SK-MEL-5 (cell line): Measurements from ENCODE around the gene ZBTB32. TPM values are rescaled to one million over a fixed set of nuclear protein-coding genes. Genes with fewer than 3 reads are reported as not detected.
"Not testable (repeated sequence)": the region's sequence is repeated elsewhere in the genome, so short reads cannot be mapped to it uniquely, and the experiment has no call there.

Experiments used
- DNase-seq: peaks from one replicate; pipeline ENCODE4 v3.0.0-alpha.2; 2016; ENCODE audit warnings: low read depth, low spot score
- in situ Hi-C: cut with HindIII; loops from 2 replicates; pipeline ENCODE4 v1.10.0; 2016; ENCODE audit warnings: low sequenced_read_pairs, high pct_unique_total_duplicates, low pct_unique_long_range_greater_than_20kb
- polyA plus RNA-seq, 2 experiments: library from polyadenylated mRNA; depleted of rRNA; stranded (reverse); fragments of >200 nt; gene quantifications; 2 replicates each; pipeline ENCODE4 v1.2.3, GENCODE V29; 2015
- total RNA-seq: library from RNA; depleted of rRNA; stranded (reverse); fragments of >200 nt; shearing (Covaris generic); gene quantifications from 2 replicates; pipeline ENCODE4 v1.2.3, GENCODE V29; 2014; rRNA removed

The ZBTB32 gene, protein sequence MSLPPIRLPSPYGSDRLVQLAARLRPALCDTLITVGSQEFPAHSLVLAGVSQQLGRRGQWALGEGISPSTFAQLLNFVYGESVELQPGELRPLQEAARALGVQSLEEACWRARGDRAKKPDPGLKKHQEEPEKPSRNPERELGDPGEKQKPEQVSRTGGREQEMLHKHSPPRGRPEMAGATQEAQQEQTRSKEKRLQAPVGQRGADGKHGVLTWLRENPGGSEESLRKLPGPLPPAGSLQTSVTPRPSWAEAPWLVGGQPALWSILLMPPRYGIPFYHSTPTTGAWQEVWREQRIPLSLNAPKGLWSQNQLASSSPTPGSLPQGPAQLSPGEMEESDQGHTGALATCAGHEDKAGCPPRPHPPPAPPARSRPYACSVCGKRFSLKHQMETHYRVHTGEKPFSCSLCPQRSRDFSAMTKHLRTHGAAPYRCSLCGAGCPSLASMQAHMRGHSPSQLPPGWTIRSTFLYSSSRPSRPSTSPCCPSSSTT
- not detected in 2 replicates for total RNA-seq
- not detected in 2 replicates for polyA plus RNA-seq (2015; cell fraction: cytosol; rRNA removed)
- polyA plus RNA-seq (2015; cell fraction: nucleus; rRNA removed) = not detected in 2 replicates

- no peak for DNase-seq
Measured at GRCh38 chr19:35704218-35704617, at the start of gene ZBTB32. Gene ZBTB32, plus strand, starts transcription at chr19:35704558. Its CDS starts 10,069 bp downstream, at chr19:35714627.

DNA sequence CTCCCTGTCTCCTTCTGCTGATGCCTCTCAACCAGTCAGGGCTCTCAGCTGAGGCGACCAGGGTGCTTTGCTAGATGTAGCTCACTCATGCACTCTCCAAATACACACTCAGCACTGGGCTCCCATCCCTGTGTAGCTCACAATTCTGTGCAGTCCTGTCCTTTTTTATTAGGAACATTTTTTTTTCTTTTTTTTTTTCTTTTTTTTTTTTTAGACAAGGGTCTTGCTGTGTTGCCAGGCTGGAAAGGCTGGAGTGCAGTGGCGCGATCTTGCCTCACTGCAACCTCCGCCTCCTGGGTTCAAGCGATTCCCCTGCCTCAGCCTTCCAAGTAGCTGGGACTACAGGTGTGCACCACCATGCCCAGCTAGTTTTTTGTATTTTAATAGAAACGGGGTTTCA is 49.5 kb upstream of the ZBTB32 start:
- DNase-seq, in situ Hi-C loops: not testable (repeated sequence)

More at GRCh38 chr19:35704218-35704617, at the start of gene ZBTB32:
- in situ Hi-C loops = no loop called here

DNA sequence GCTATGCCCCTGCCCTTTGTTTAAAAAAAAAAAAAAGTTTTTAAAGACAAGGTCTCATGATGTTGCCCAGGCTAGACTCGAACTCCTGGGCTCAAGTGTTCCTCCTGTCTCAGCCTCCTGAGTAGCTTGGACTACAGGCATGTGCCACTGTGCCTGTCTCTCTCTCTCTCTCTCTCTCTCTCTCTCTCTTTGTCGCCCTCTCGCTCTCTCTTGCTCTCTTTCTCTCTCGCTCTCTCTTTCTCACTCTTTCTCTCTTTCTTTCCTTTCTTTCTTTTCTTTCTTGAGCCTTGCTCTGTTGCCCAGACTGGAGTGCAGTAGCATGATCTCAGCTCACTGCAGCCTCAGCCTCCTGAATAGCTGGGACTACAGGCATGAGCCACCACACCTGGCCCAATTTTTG is 48.8 kb upstream of the ZBTB32 start:
- no peak for DNase-seq
- in situ Hi-C loops = no loop called here

- in situ Hi-C loops = no loop called here
- DNase-seq = no peak
Measured at GRCh38 chr19:35656700-35657099, 47.7 kb upstream of the ZBTB32 start.

DNA sequence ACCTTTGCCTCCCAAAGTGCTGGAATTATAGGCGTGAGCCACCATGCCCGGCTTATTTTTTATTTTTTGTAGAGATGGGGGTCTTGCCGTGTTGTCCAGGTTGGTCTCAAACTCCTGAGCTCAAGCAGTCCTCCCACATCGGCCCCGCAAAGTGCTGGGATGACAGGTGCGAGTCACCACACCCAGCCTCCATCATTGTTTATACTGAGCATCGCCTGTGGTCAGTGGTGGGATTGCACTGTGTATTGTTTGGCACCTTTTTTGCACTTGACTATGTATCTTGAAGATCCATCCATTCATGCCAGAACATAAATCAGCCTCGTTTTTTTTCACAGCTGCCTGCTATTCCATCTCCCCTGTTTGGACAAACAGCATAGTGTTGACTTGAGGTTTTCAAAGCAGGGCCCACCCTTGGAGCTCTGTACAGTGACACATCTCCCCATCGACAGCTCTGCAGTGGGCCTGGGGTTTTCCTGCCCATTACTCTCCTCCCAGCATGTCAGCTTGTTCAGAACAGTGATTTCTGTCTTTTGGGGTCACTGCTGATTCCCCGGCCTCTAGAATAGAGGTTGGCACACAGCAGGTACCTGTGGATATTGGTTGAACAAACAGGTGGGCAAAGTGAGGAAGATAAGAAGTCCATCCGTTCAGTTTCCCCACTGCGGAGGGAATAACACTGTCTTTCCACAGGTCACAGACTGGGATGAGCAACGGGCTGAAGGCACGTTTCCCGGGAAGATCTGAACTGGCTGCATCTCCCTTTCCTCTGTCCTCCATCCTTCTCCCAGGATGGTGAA is 46.3 kb upstream of the ZBTB32 start:
- in situ Hi-C loops = no loop called here
- no peak for DNase-seq

- no peak for DNase-seq
- in situ Hi-C loops = no loop called here
Measured at GRCh38 chr19:35661995-35662340, 42.4 kb upstream of the ZBTB32 start.

- no peak for DNase-seq
- in situ Hi-C loops = no loop called here
Measured at GRCh38 chr19:35663981-35664380, 40.4 kb upstream of the ZBTB32 start.

- in situ Hi-C loops = no loop called here
- DNase-seq = no peak
Measured at GRCh38 chr19:35665157-35665556, 39.2 kb upstream of the ZBTB32 start.

DNA sequence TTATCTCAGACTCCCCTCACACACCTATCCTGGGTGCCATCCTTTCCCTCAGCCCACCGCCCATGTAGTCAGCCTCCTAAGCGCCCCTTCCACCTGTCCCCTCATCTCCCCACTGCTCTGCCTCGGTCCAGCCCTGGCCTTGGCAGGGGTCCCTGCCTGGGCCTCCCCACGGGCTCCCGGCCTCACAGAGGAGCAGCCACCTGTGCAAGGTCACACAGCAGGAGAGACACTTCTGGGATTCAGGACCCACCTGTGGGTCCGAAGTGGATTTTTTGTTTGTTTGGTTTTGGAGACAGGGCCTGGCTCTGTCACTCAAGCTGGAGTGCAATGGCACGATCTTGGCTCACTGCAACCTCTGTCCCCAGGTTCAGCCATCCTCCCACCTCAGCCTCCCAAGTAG is 38.8 kb upstream of the ZBTB32 start:
- in situ Hi-C loops = no loop called here
- DNase-seq = no peak

DNA sequence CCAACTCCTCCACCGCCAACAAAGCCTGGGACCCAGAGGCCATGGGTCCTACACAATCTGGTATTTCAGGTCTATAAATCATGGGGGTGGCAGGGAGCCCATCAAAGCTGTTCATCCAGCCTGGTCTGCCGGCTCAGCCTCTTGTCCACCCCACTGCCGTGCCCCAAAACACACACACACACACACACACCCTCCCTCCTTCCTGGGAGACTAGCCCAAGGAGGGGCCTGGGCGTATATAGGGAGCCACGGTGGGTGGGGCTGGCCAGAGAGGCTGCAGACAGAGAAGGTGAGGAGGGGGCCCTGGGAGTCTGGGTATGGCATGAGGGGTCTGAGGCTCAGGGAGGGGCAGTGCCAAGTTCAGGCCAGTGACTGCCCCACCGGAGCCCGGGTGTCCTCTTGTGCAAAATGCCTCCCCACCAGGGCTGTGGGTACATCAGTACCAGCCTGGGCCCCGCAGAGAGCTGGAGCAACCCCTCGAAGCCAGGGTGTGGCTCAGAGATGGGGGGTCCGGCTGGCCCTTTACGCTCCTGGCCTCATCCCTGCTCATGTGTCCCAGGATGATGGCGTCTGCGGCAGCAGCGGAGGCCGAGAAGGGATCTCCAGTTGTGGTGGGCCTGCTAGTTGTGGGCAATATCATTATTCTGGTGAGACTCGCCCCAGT is 38.0 kb upstream of the ZBTB32 start, which contains the start of gene UPK1A:
TSS of gene UPK1A (plus strand) at position 267 of the 663 bp plus-strand sequence. CDS start at position 563, 296 bp downstream.
- in situ Hi-C loops = no loop called here
- DNase-seq = no peak

DNA sequence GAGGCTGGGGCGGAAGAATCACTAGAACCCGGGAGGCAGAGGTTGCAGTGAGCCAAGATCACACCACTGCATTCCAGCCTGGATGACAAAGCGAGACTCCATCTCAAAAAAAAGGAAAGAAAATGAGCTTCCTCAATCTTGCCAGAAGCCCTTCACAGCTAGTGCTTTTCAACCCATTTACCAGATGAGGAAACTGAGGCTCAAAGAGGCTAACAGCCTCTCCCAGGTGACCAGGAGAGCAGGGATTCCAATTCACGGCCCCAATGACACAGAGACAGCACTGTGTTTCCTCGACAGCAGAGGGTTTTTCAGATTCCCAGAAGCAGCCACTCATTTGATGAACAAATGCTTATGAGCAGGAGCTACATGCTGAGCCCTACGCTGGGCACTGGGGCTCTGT is 34.8 kb upstream of the ZBTB32 start:
- in situ Hi-C loops = no loop called here

GRCh38 chr19:35669974-35670373 is 34.4 kb upstream of the ZBTB32 start:
- no peak for DNase-seq
- in situ Hi-C loops = no loop called here

More for the DNA sequence above, 34.8 kb upstream of the ZBTB32 start:
- DNase-seq = no peak

- no peak for DNase-seq
- in situ Hi-C loops = no loop called here
Measured at GRCh38 chr19:35670686-35671085, 33.7 kb upstream of the ZBTB32 start.

GRCh38 chr19:35671818-35672217 is 32.5 kb upstream of the ZBTB32 start:
- in situ Hi-C loops = no loop called here
- DNase-seq = no peak

DNA sequence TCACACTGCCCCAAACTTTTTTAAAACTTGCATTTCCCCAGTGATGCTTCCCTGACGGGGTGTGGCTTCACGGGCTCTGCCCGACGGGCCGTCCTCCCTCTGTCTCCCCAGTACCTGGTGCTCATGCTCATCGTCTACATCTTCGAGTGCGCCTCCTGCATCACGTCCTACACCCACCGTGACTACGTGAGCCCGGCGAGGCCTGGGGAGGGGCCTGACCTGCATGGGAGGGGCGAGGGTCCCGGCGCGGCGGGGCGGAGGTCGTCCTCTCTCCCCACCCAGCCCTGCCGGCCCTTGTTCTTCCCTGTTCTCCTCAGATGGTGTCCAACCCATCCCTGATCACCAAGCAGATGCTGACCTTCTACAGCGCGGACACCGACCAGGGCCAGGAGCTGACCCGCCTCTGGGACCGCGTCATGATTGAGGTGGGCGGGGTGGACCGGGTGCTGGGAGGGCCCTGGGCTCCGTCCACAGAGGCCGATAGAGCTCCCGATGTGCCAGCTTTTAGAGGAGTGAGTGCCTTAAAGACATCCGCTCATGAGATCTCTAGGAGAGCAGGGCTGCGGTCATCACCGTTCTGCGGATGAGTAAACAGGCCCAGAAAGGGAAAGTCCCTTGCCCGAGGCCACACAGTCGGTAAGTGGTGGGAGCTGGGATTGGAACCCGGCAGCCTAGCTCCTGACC is 31.1 kb upstream of the ZBTB32 start:
- in situ Hi-C loops = no loop called here
- DNase-seq = peak; percentile 87

DNA sequence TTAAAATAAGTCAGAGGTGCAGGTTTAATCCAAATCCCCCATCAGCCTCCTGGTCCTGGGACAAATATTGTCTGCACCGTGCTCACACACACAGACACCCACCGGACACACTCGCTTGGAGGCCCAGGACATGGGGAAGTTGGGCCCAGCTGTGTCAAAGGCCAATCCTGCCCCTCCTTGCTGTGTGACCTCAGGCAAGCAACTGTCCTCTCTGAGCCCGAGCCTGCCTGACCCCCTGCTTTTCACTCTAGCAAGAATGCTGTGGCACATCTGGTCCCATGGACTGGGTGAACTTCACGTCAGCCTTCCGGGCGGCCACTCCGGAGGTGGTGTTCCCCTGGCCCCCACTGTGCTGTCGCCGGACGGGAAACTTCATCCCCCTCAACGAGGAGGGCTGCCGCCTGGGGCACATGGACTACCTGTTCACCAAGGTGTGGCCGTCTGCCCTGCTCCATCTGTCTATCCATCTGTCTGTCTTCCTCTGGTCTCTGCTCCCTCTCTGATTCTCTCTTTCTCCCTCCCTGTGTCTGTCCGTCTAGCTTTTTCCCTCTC is 28.7 kb upstream of the ZBTB32 start:
- DNase-seq = no peak
- in situ Hi-C loops = no loop called here

GRCh38 chr19:35689836-35690235 is 14.5 kb upstream of the ZBTB32 start:
- no peak for DNase-seq
- in situ Hi-C loops = no loop called here
